H1 (cell line): ENCODE measurements around the gene SMARCC1. TPM values are rescaled to one million over a fixed set of nuclear protein-coding genes. Genes with fewer than 3 reads are reported as not detected.

ENCODE experiments used
- CTCF ChIA-PET: fragments of 300-600 bp; sonication (Branson Sonifier 250); formaldehyde crosslinking; loops from one replicate; lab custom pipeline; 2021; ENCODE audit not compliant: partially characterized antibody; lab: Charles Lee
- POLR2A ChIA-PET: fragments of 300-600 bp; sonication (Branson Sonifier 250); formaldehyde crosslinking; loops from one replicate; lab custom pipeline; 2021; ENCODE audit warnings: inconsistent platforms; ENCODE audit not compliant: partially characterized antibody; lab: Charles Lee
- DNase-seq, 2 experiments: peaks; one replicate each; pipeline versions ENCODE4 v3.0.0 to v3.0.0-alpha.2; 2010 to 2022; ENCODE audit warnings: low spot score in 2 of 2, low read depth in 1 of 2, mixed read lengths in 1 of 2
- FAIRE-seq: peaks from 2 replicates; lab custom pipeline; 2011; peaks lifted over from hg19 to GRCh38; lab: Jason Lieb, UNC
- H2AFZ ChIP-seq: 2 replicates; pipeline ENCODE4 v1.8.1; 2012; ENCODE audit warnings: low read length, inconsistent platforms
- H2AK5ac ChIP-seq: 2 replicates; pipeline ENCODE4 v1.6.1; 2013; ENCODE audit warnings: low read depth, low read length
- H2BK120ac ChIP-seq: replicated peaks from 2 replicates; pipeline ENCODE3; 2013; ENCODE audit warnings: low read depth, low read length, inconsistent platforms
- H2BK12ac ChIP-seq: 2 replicates; pipeline ENCODE4 v1.6.1; 2013; ENCODE audit warnings: low read depth, low read length
- H2BK15ac ChIP-seq: 2 replicates; pipeline ENCODE4 v1.6.1; 2013; ENCODE audit warnings: low read length
- H2BK20ac ChIP-seq: 2 replicates; pipeline ENCODE4 v1.6.1; 2013; ENCODE audit warnings: low read length
- H2BK5ac ChIP-seq: 2 replicates; pipeline ENCODE4 v1.6.1; 2013; ENCODE audit warnings: low read depth, low read length
- H3K14ac ChIP-seq: 2 replicates; pipeline ENCODE4 v1.6.1; 2013; ENCODE audit warnings: inconsistent platforms; ENCODE audit not compliant: insufficient read length
- H3K18ac ChIP-seq: 2 replicates; pipeline ENCODE4 v1.6.1; 2013; ENCODE audit warnings: low read length; ENCODE audit errors: extremely low read depth
- H3K23ac ChIP-seq: 2 replicates; pipeline ENCODE4 v1.6.1; 2013; ENCODE audit warnings: inconsistent platforms; ENCODE audit not compliant: insufficient read length
- H3K23me2 ChIP-seq: 2 replicates; pipeline ENCODE4 v1.6.1; 2013; ENCODE audit warnings: low read depth, low read length
- H3K27ac ChIP-seq: 2 replicates; pipeline ENCODE4 v1.6.1; 2011; ENCODE audit warnings: low read depth, low read length, inconsistent platforms
- H3K27me3 ChIP-seq, 4 experiments: replicated peaks in 1 of 4; 1 replicate in 1 of 4; 2 replicates in 3 of 4; pipeline versions ENCODE4 v1.6.1 to v1.8.1; 2011 to 2013; ENCODE audit warnings: low read length in 3 of 4, mild to moderate bottlenecking in 3 of 4, inconsistent platforms in 2 of 4, mixed read lengths in 2 of 4, moderate library complexity in 1 of 4; ENCODE audit not compliant: control insufficient read depth in 3 of 4, insufficient read depth in 3 of 4; ENCODE audit errors: extremely low read depth in 1 of 4
- H3K36me3 ChIP-seq, 4 experiments: 2 replicates each; pipeline versions ENCODE4 v1.6.1 to v1.8.1; 2011 to 2013; ENCODE audit warnings: mild to moderate bottlenecking in 4 of 4, low read length in 3 of 4, moderate library complexity in 2 of 4, control low read depth in 1 of 4, inconsistent platforms in 1 of 4; ENCODE audit not compliant: insufficient read depth in 4 of 4, control insufficient read depth in 2 of 4
- H3K4ac ChIP-seq: replicated peaks from 2 replicates; pipeline ENCODE3; 2013; ENCODE audit warnings: low read length, low read depth, mixed read lengths, inconsistent platforms; ENCODE audit not compliant: insufficient read length
- H3K4me1 ChIP-seq, 4 experiments: replicated peaks in 1 of 4; 1 replicate in 1 of 4; 2 replicates in 3 of 4; pipeline versions ENCODE4 v1.6.1 to v1.8.1; 2011 to 2013; ENCODE audit warnings: low read length in 3 of 4, inconsistent platforms in 2 of 4, mixed read lengths in 1 of 4; ENCODE audit not compliant: insufficient read depth in 4 of 4, control insufficient read depth in 3 of 4
- H3K4me2 ChIP-seq, 2 experiments: 2 replicates each; pipeline versions ENCODE4 v1.6.1 to v1.8.1; 2011 to 2013; ENCODE audit warnings: low read depth in 2 of 2, low read length in 2 of 2, control low read depth in 1 of 2, inconsistent platforms in 1 of 2, mild to moderate bottlenecking in 1 of 2; ENCODE audit not compliant: insufficient read depth in 1 of 2
- H3K4me3 ChIP-seq, 4 experiments: fragments of 200-600, 300-600 bp in 1 of 4; sonication (generic), shearing (Covaris generic), sonication (Bioruptor Twin) in 1 of 4; 2 replicates each; pipeline versions ENCODE4 v1.5.1 to v1.8.1; 2011 to 2016; ENCODE audit warnings: low read length in 4 of 4, low read depth in 3 of 4, control low read depth in 2 of 4, inconsistent platforms in 2 of 4, mild to moderate bottlenecking in 2 of 4, mixed read lengths in 1 of 4, moderate library complexity in 1 of 4; ENCODE audit not compliant: insufficient read depth in 2 of 4; ENCODE audit errors: extremely low read depth in 1 of 4
- H3K56ac ChIP-seq: replicated peaks from 2 replicates; pipeline ENCODE3; 2013; ENCODE audit warnings: low read depth, mild to moderate bottlenecking, mixed read lengths, low read length, inconsistent platforms; ENCODE audit not compliant: insufficient read length
- H3K79me1 ChIP-seq: 2 replicates; pipeline ENCODE4 v1.6.1; 2013; ENCODE audit warnings: low read depth, low read length, control low read depth
- H3K79me2 ChIP-seq, 2 experiments: 2 replicates each; pipeline versions ENCODE4 v1.6.1 to v1.8.1; 2012 to 2013; ENCODE audit warnings: low read length in 2 of 2, mild to moderate bottlenecking in 2 of 2, inconsistent platforms in 1 of 2; ENCODE audit not compliant: insufficient read depth in 2 of 2, control insufficient read depth in 1 of 2
- H3K9ac ChIP-seq, 4 experiments: replicated peaks in 1 of 4; 1 replicate in 1 of 4; 2 replicates in 3 of 4; pipeline versions ENCODE4 v1.6.1 to v1.8.1; 2011 to 2013; ENCODE audit warnings: low read depth in 3 of 4, low read length in 3 of 4, control low read depth in 2 of 4, mild to moderate bottlenecking in 2 of 4, moderate library complexity in 2 of 4, inconsistent platforms in 1 of 4; ENCODE audit errors: extremely low read depth in 1 of 4
- H3K9me3 ChIP-seq, 2 experiments: 2 replicates each; pipeline versions ENCODE4 v1.6.1 to v1.8.1; 2012 to 2013; ENCODE audit warnings: mild to moderate bottlenecking in 2 of 2, moderate library complexity in 2 of 2, control low read depth in 1 of 2, inconsistent platforms in 1 of 2, low read depth in 1 of 2, low read length in 1 of 2, mixed read lengths in 1 of 2; ENCODE audit not compliant: insufficient read depth in 2 of 2
- H4K20me1 ChIP-seq, 2 experiments: replicated peaks in 1 of 2; 2 replicates each; pipeline versions ENCODE3 to v1.8.1; 2011 to 2013; ENCODE audit warnings: inconsistent platforms in 2 of 2, low read length in 2 of 2, mild to moderate bottlenecking in 1 of 2; ENCODE audit not compliant: insufficient read depth in 2 of 2, control insufficient read depth in 1 of 2
- H4K5ac ChIP-seq: 2 replicates; pipeline ENCODE4 v1.6.1; 2013; ENCODE audit warnings: low read length, low read depth, mixed read lengths, inconsistent platforms; ENCODE audit not compliant: insufficient read length
- H4K8ac ChIP-seq: 2 replicates; pipeline ENCODE4 v1.8.0; 2013; ENCODE audit warnings: mild to moderate bottlenecking, moderate library complexity, low read length, inconsistent platforms; ENCODE audit not compliant: insufficient read depth; ENCODE audit errors: extremely low read depth
- H4K91ac ChIP-seq: replicated peaks from 2 replicates; pipeline ENCODE3; 2013; ENCODE audit warnings: low read length, mixed read lengths, inconsistent platforms; ENCODE audit not compliant: insufficient read length
- ASH2L ChIP-seq: fragments of 200-600, 300-600 bp; sonication (generic); IDR thresholded peaks from one replicate; pipeline ENCODE4 v1.7.1; 2017; ENCODE audit warnings: low read length
- E2F6 ChIP-seq: IDR thresholded peaks from 2 replicates; pipeline ENCODE4 v1.6.1; 2012; ENCODE audit warnings: inconsistent platforms
- HDAC2 ChIP-seq, 2 experiments: fragments of 300-600 bp in 1 of 2; sonication (generic) in 1 of 2; IDR thresholded peaks; 2 replicates each; pipeline ENCODE4 v1.6.1; 2011 to 2012; ENCODE audit warnings: low read depth in 2 of 2, low read length in 2 of 2, mild to moderate bottlenecking in 2 of 2, moderate library complexity in 2 of 2, borderline replicate concordance in 1 of 2, inconsistent platforms in 1 of 2
- KDM4A ChIP-seq: IDR thresholded peaks from one replicate; pipeline ENCODE4 v1.7.1; 2012; ENCODE audit warnings: low read depth, mild to moderate bottlenecking, moderate library complexity, low read length, inconsistent platforms; ENCODE audit not compliant: severe bottlenecking
- NRF1 ChIP-seq: IDR thresholded peaks from 2 replicates; pipeline ENCODE4 v1.6.1; 2011; ENCODE audit warnings: mild to moderate bottlenecking, low read depth, low read length, improper control_type of control experiment
- POLR2AphosphoS5 ChIP-seq: IDR thresholded peaks from 2 replicates; pipeline ENCODE4 v1.6.1; 2011; ENCODE audit warnings: low read depth, low read length
- SAP30 ChIP-seq: fragments of 300-600 bp; sonication (generic); IDR thresholded peaks from 2 replicates; pipeline ENCODE4 v1.7.1; 2012; ENCODE audit warnings: low read length, moderate library complexity, mild to moderate bottlenecking, inconsistent platforms; ENCODE audit not compliant: insufficient read depth, insufficient replicate concordance
- SIRT6 ChIP-seq: IDR thresholded peaks from one replicate; pipeline ENCODE4 v1.7.1; 2012; ENCODE audit warnings: low read length, inconsistent platforms
- WGBS, 2 experiments: shearing (Covaris generic) in 1 of 2; methylation state at CpG; one replicate each; pipeline versions ENCODE4 v1.1.6 to v1.1.7; 2013 to 2015; ENCODE audit warnings: low lambda C conversion rate in 2 of 2, mixed read lengths in 2 of 2, inconsistent platforms in 1 of 2, low coverage in 1 of 2, missing lambda C conversion rate in 1 of 2; ENCODE audit not compliant: insufficient replicate concordance in 2 of 2, insufficient coverage in 1 of 2, insufficient read length in 1 of 2; ENCODE audit errors: extremely low coverage in 1 of 2, missing lambda C conversion rate in 1 of 2; 5-methylcytosine and 5-hydroxymethylcytosine counted together
- polyA plus RNA-seq, 7 experiments: library from polyadenylated mRNA; depleted of rRNA in 3 of 7; stranded (reverse) in 5 of 7; unstranded in 2 of 7; fragments of >200 nt in 5 of 7; fragments of 200-250 nt in 2 of 7; gene quantifications; 1 replicate in 5 of 7; 2 replicates in 1 of 7; 4 replicates in 1 of 7; pipeline versions ENCODE4 v1.2.1 to v1.2.3, GENCODE V29; 2011 to 2013; ENCODE audit warnings: missing spikeins in 2 of 7, mixed read lengths in 2 of 7
- total RNA-seq: library from RNA; stranded (reverse); fragmentation: NEBNext Ultra II Directional; extraction: Animal tissue kit (Norgen Biotek cat#: 25700); gene quantifications from 2 replicates; pipeline ENCODE4 v1.2.1, GENCODE V29; 2021
- TF ChIP-seq, protein P1 (sequence below): IDR thresholded peaks from 2 replicates; pipeline ENCODE4 v1.6.1; 2012; ENCODE audit warnings: inconsistent platforms

The SMARCC1 gene
- total and polyA plus RNA-seq, 2 of the 8 experiments (the other 6 are each of a cell fraction or from before 2014, with no cell fraction given) = 64.1 to 335 TPM

GRCh38 chr3:47780741-47781684 lies 680 bp downstream of the SMARCC1 start:
- H2BK15ac ChIP-seq = 0 out of 2 replicates have a peak overlapping the region, but pooled peaks have one; percentile 46
- DNase-seq (peak in 1 of 2 experiments; percentile 73), FAIRE-seq (no peak)
- H2BK120ac ChIP-seq = peak overlapping the region; percentile 76
- peak overlapping the region; percentile 93 for H3K27ac ChIP-seq
- H3K18ac ChIP-seq = peak overlapping the region; percentile 93
- WGBS, 2 experiments = 1% methylated on average over 26 of the region's 54 CpGs; no CpG with 5 or more reads in 1 of the 2 experiments
- ChIA-PET CTCF (no interaction called here), POLR2A (interaction anchor here (0.6 to 3.5 kb wide), 20 partner anchors 8 to 460 kb away, joined by 3 to 19 read pairs (median 4); partner anchors contain the start of genes ELP6 and ZNF589)
- H3K27me3 ChIP-seq = no peaks in the 10 kb centered on the region
- peak overlapping the region; percentile 99; the same call in 1 of the 2 replicates for H4K8ac ChIP-seq
- peak overlapping the region; percentile 65 to 80 for H3K4me2 ChIP-seq
- peak overlapping the region; percentile 89 for H3K14ac ChIP-seq
- no peaks in the 10 kb centered on the region for H3K9me3 ChIP-seq
- peak overlapping the region; percentile 89 for H4K5ac ChIP-seq
- H2BK12ac ChIP-seq = no peak overlapping the region
- H3K4me3 ChIP-seq = peak overlapping the region; percentile 97 to 100 (median 100)
- peak overlapping the region; percentile 87 for H3K56ac ChIP-seq
- peak overlapping the region; percentile 93 for H2BK5ac ChIP-seq
- peak overlapping the region; percentile 97 to 98 (median 98) for H3K9ac ChIP-seq
- peaks cover 50 to 56% of the 10 kb centered on the region in 2 experiments for H3K79me2 ChIP-seq
- H4K20me1 ChIP-seq = peaks cover 7% of the 10 kb centered on the region in 2 experiments
- H2BK20ac ChIP-seq = no peak overlapping the region
- H3K79me1 ChIP-seq = no peaks in the 10 kb centered on the region
- H4K91ac ChIP-seq = peak overlapping the region; percentile 99
- no peak overlapping the region for H3K23ac ChIP-seq
- peaks cover 0 to 6% (median 0%) of the 10 kb centered on the region in 4 experiments; a peak in 1 of 8 replicates for H3K36me3 ChIP-seq
- peak overlapping the region; percentile 93 for H3K4ac ChIP-seq
- no peak overlapping the region for H2AFZ ChIP-seq
- peaks cover 9% of the 10 kb centered on the region for H3K23me2 ChIP-seq
- H3K4me1 ChIP-seq = peaks cover 0 to 5% (median 3%) of the 10 kb centered on the region in 4 experiments; a peak in 5 of 7 replicates
- peak overlapping the region; percentile 92 for H2AK5ac ChIP-seq
- TF ChIP-seq SAP30 (peak; percentile 24), HDAC2 (IDR thresholded peaks at IDR 0.05; ENCODE audit: borderline replicate concordance in 1 of 2, low read depth in 2 of 2, low read length in 2 of 2) (0 out of 4 replicates have a peak, but pooled peaks of 1 of the 2 experiments have one; percentile 46), ASH2L (peak; percentile 44), NRF1 (no peak), KDM4A (peak; percentile 40), POLR2AphosphoS5 (peak; percentile 83), SIRT6 (no peak), E2F6 (no peak)
- TF ChIP-seq, protein P1, sequence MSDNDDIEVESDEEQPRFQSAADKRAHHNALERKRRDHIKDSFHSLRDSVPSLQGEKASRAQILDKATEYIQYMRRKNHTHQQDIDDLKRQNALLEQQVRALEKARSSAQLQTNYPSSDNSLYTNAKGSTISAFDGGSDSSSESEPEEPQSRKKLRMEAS = peak; percentile 81
